ENCODE data around the gene JUP.

GRCh38 chr17:41717408-41718286 lies 68.9 kb downstream of the JUP start:
- TF ChIP-seq POLR2AphosphoS2 (IDR thresholded peaks at IDR 0.05; ENCODE audit: low read depth, low read length) (no peak), CTCF (CRISPR knock-in tag; IDR thresholded peaks at IDR 0.05) (no peak), SIN3A (IDR thresholded peaks at IDR 0.05; ENCODE audit: borderline replicate concordance, low read depth, low read length) (no peak), THRA (CRISPR knock-in tag; IDR thresholded peaks at IDR 0.05; ENCODE audit: borderline replicate concordance) (no peak), ELF4 (CRISPR knock-in tag; IDR thresholded peaks at IDR 0.05; ENCODE audit: borderline replicate concordance) (no peak), LCORL (IDR thresholded peaks at IDR 0.05) (no peak), LCORL (CRISPR knock-in tag; IDR thresholded peaks at IDR 0.05) (no peak)
